G401.6 (cell line): ENCODE results near the gene THOC1.
A peak's percentile ranks its signal among the peaks of the same experiment; 100 is the strongest.
"Not testable (repeated sequence)": the region's sequence is repeated elsewhere in the genome, so short reads cannot be mapped to it uniquely, and the experiment has no call there.

Source experiments
- FAIRE-seq: peaks from 2 replicates; lab custom pipeline; 2012; peaks lifted over from hg19 to GRCh38; lab: Jason Lieb, UNC

Gene THOC1, protein sequence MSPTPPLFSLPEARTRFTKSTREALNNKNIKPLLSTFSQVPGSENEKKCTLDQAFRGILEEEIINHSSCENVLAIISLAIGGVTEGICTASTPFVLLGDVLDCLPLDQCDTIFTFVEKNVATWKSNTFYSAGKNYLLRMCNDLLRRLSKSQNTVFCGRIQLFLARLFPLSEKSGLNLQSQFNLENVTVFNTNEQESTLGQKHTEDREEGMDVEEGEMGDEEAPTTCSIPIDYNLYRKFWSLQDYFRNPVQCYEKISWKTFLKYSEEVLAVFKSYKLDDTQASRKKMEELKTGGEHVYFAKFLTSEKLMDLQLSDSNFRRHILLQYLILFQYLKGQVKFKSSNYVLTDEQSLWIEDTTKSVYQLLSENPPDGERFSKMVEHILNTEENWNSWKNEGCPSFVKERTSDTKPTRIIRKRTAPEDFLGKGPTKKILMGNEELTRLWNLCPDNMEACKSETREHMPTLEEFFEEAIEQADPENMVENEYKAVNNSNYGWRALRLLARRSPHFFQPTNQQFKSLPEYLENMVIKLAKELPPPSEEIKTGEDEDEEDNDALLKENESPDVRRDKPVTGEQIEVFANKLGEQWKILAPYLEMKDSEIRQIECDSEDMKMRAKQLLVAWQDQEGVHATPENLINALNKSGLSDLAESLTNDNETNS

DNA sequence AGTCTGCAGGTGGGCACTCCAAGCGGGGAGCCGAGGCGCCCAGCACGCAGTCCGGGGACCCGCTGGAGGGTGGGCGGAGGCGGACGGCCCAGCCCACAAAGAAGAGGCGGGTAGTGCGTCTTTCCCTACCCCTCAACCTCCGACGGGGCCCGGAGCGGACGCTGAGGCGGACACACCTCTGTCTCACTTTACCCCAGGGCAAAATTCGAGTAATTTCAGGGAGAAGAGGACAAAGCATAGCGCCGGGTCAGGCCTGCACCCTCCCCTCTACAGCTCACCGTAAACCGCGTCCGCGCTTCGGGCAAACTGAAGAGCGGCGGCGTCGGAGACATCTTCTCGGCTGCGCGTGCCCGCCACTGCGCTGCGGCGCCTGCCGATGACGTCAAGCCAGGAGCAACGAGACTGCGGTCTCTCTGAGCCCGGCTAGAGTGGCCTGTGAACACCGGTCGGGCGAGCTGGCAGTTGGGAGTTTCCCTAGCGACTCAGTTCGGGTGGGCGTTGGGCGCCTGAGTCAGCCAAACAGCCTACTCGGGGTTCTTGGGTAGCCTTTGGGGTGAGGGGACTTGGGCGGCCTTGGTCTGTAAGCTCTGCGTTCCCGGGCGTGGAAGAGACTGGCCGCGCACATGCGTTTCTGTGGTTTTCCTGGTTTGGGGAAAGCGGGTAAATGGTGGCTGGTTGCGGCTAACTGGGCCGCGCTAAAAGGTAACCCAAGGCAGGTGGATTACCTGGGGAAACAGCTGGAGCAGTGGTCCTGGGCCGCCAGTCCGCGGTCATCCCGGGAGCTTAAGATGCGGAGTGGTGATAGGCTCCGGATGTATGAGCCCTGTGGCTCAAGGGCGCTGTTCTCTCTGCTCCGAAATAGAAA, at the start of gene THOC1:
THOC1 (minus strand) TSS at position 360 of the 865 bp plus-strand sequence; CDS start at position 332, 28 bp downstream.
- FAIRE-seq = peak; percentile 19

GRCh38 chr18:317618-318017, 49.8 kb upstream of the THOC1 start:
- no peak for FAIRE-seq

GRCh38 chr18:316393-316792, 48.5 kb upstream of the THOC1 start:
- no peak for FAIRE-seq

DNA sequence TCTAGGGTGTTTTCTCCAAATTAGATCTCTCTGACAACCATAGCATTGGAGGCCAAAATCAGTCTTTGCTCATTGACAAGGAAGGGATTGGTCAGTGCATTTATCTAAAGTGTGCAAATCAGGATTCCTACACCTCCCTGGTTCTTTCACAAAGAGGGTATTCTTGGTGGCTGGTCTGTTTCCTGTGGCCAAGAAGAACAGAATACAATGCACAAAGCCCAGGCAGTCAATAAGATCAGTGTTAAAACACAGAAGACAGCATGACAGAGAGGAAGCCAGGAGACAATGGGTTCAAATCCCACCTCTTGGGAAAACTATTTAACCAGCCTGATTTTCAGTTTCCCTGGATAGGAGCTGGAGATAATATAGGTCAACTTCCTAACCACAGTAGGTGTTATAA, 46.1 kb upstream of the THOC1 start:
- FAIRE-seq = no peak

DNA sequence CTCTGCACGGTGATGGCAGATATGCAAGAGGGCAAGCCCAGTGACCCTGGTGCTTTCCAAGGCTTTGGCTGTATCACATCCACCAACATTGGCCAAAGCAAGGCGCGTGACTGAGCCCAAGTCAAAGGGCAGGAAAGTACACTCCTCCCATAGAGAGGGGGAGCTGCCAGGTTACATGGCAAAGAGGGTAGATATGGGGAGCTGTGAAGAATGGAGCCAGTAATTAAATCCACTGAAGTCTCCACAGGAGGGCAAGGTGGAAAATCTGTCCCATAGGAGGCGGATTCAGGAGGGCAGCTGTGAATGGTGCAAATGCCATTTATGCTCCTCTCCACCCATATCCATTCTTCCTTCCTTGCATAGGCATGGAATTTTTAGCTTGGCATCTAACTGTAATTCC, 44.6 kb upstream of the THOC1 start:
- no peak for FAIRE-seq

DNA sequence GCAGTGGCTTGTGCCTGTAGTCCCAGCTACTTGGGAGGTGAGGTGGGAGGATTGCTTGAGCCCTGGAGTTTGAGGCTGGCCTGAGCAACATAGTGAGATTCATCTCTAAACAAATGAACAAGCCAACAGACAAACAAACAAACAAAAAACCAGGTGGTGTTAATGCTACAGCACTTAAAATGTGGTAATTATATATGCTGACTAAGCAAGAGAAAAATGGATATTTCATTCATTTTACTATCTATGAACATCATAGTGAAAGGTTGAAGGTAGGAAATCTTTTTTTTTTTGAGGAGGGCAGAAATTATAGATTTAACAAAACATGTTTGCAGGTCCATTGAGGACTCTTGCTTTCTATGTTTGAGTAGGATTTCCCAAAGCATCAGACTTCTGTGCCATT, 42.2 kb upstream of the THOC1 start:
- FAIRE-seq = no peak

- FAIRE-seq = not testable (repeated sequence)
Measured at GRCh38 chr18:308086-308485, 40.2 kb upstream of the THOC1 start.

DNA sequence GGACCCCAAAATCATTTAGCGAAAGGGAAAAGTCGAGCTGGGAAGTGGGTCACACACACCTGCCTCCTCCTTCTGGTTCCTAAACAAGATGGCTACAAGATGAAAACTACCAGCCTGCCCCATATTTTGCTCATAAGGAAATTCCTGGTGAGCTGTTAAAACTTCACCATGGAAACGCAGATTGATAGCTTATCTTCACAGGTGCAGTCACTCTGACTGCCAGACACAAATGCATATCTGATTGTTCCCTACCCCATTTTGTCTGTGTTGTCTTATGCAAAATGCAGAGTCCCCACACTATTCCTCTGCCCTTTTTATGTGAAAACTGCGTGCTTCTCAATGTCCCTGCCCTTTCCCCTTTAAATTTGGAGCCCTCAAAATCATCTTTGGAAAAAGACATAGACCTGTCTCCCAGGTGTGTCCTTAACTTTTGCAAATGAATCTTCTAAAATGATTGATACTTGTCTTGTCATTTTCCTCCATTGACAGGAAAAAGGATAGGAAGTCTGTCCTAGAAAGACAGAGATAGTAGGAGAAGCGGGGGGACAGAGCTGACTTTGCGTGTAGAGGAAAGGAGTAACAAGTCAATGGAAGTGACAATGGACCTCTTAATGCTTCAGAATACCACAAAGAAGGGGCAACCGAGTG, 38.9 kb upstream of the THOC1 start:
- no peak for FAIRE-seq

DNA sequence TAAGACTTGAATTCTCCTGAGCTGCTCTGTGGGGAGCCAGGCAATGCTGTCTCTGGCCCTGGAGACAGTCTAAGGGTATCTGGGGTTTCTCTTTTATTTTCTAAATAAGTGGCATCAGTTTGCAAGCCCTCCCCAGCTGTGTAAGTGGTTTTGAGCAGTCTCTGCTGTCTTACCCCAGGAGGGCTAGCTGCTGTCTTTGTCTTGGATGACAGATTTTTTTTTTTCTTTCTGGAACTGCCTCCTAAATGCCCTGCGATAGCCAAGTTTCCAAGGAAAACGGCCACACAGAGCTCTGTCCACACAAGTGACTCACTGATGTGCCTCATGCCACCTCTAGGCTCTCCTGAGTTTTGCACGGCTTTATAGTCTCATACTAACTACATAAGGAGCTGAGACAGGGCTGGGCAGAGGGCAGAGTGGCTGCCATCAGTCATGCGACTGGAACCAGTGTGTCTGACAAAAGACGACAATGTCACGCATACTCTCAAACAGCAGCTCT, 37.2 kb upstream of the THOC1 start:
- FAIRE-seq = no peak

GRCh38 chr18:303607-304006, 35.8 kb upstream of the THOC1 start:
- FAIRE-seq = no peak

- no peak for FAIRE-seq
Measured at GRCh38 chr18:303011-303410, 35.2 kb upstream of the THOC1 start.

GRCh38 chr18:302097-302496, 34.2 kb upstream of the THOC1 start:
- no peak for FAIRE-seq

DNA sequence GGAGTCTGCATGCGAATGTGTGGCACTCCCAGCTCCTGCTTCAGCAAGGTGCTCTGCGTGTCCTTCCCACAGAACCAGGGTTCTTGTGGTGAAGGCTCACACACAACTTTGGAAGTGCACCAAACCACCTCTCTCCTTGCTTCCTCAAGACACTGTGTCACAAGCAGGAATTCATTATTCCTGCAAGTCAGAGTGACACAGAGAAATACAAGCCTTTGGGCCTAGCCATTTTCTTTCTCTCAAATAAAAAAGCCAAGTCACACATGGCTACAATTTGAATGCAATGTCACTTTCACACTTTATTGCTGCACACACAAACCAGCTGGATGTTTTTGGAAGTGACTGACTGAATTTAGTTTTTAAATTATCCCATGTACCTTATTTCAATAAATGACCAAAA, 30.1 kb upstream of the THOC1 start:
- no peak for FAIRE-seq

DNA sequence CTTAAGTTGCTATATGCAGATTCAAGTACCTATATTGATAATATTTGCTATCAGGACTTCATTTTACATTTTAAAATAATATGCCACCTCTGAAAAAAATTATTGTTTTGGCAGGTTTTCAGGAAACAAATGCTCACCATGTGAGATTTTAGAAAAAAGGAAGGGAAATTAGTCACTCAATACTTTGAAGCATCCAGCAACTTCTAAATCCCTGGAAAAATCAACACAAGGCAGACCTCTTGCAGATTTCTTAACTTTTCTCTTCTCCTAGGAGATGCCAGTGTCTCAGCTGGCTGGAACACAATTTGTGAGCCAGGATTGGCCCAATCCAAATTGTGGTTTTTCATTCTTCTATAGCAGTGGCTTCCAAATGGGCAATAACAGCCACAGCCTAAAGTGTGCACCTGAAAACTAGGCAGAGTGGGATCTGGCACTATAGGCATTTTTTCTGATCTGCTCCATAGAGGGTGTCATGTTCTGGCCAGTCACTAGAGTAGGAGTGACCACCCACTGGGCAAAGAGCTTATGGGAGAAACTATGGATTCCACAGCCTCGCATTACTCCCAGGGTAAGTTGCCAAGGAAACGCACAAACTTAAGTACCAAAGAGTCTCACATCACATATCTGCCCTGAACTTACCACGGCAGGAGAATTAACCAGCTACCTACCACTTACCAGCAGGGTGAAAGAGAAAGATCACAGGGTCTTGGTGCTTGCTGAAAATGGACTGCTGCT, 28.1 kb upstream of the THOC1 start:
- no peak for FAIRE-seq

DNA sequence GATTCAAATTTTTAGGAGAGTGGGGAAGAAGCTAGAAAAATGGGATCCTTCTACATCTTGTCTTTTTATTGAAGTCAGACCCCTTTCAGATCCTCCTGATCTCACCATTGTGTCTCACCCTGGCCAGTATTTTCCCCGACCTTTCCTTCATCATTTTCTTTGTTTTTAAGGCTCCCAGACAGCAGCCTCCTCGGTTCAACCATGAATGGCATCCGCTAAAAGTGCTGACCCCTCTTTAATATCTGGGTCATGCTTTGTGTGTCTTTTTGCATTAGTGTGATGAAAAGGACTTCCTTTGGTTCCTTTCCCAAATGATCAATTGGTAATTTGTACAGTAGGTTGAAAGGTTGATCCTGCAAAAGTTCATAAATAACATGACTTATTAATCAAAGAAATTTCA, 26.7 kb upstream of the THOC1 start:
- FAIRE-seq = no peak

GRCh38 chr18:293536-293935, 25.7 kb upstream of the THOC1 start:
- no peak for FAIRE-seq

DNA sequence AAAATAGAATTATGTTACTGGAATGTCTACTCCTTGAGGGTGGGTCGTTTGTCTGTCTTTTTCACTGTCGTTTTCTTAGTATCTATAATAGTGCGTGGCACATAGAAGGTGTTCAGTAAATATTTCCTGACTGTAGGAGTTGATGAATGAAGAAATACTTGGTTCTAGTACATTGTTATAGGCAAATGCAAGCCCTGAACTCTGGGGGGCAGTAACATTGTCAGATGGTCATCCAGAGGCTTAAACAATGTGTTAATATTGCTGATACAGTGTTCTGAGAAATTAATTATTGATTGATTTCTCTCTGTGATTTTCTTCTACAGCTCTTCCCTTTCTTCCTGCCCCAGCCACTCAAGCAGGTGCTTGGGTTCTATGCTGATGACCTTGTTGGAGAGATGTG, 24.4 kb upstream of the THOC1 start:
- no peak for FAIRE-seq

GRCh38 chr18:289970-290369, 22.1 kb upstream of the THOC1 start:
- not testable (repeated sequence) for FAIRE-seq

GRCh38 chr18:289026-289425, 21.2 kb upstream of the THOC1 start:
- FAIRE-seq = no peak

DNA sequence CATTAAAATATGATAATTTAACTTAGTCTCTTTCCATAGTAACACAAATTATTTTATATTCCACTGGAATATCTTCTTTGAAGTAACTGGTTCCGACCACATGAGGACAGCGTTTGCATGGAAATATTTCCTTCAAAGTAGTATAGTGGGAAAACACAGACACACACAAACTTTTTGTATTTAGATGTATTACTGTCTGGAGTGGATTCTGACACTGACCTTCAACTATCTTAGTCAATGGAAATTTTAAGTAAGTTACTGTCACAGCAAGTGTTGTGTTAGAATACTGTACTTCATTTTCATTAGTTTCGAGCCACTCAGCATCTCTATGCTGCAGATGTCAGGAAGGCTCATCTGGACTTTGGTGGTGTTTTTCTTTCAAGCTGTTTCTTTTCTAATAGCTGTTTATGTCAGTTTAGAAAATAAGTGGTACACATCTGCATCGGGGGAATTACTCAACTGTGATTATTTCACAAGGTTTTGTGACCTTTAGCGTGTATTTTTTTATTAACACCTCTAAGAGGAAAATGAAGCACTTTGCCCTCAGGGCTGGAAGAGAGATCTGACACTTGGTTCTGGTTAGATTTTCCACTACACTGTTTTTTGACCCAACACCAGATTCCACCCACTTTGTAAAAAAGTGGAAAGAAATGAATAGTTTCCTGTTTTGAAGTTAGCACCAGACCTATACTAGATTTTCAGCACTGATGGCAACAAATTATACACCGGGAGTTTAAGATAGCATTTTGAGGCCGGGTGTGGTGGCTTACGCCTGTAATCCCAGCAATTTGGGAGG, 18.9 kb upstream of the THOC1 start:
- FAIRE-seq = no peak

GRCh38 chr18:285817-286216, 18.0 kb upstream of the THOC1 start:
- no peak for FAIRE-seq
